Activated naive CD4-positive, alpha-beta T cell treated with anti-CD3 and anti-CD28 coated beads, Interleukin-2, amount 50 U/mL, for 16 hours (primary cell): ENCODE measurements around the gene STX5.
A peak's percentile ranks its signal among the peaks of the same experiment; 100 is the strongest.
"Not testable (repeated sequence)": the region's sequence is repeated elsewhere in the genome, so short reads cannot be mapped to it uniquely, and the experiment has no call there.

ENCODE experiments used
- DNase-seq: peaks from one replicate; pipeline ENCODE4 v3.0.0-alpha.2; 2020

Gene STX5

GRCh38 chr11:62778441-62778840, 53.4 kb downstream of the STX5 start:
- no peak for DNase-seq

- DNase-seq, result no peak
These were observed 54.5 kb downstream of the STX5 start for GRCh38 chr11:62777389-62777788.

DNA sequence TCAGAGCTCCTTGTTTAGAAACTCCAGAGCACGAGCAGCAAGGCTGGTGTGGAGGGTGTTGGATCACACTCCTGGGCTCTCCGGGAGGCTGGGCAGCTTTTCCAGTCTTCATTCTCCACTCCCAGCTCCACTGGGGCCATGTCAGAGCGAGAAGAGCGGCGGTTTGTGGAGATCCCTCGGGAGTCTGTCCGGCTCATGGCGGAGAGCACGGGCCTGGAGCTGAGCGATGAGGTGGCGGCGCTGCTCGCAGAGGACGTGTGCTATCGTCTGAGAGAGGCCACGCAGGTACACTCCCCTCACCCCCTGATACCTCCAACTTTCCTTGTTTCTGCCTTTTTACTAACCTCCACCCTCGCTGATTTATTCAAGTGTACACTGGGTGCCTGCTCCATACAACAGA, 56.2 kb downstream of the STX5 start:
- no peak for DNase-seq

DNA sequence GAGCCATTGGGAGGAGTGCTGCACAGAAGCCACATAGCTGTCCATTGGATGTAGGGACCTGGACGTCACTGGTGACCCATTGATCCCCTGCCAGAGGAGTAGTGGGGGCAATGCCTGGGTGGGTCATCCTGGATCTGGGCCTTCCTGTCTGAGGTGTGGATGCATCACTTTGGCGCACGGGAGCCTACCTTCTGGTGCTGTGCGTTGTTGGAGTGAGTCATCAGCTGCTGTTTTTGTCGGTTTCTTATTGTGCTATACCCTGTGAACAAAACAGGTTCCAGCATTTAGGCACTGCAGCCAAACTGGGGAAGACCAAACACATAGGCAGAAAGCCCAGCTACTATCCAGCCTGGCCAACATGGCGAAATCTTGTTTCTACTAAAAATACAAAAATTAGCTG, 57.4 kb downstream of the STX5 start:
- no peak for DNase-seq

DNA sequence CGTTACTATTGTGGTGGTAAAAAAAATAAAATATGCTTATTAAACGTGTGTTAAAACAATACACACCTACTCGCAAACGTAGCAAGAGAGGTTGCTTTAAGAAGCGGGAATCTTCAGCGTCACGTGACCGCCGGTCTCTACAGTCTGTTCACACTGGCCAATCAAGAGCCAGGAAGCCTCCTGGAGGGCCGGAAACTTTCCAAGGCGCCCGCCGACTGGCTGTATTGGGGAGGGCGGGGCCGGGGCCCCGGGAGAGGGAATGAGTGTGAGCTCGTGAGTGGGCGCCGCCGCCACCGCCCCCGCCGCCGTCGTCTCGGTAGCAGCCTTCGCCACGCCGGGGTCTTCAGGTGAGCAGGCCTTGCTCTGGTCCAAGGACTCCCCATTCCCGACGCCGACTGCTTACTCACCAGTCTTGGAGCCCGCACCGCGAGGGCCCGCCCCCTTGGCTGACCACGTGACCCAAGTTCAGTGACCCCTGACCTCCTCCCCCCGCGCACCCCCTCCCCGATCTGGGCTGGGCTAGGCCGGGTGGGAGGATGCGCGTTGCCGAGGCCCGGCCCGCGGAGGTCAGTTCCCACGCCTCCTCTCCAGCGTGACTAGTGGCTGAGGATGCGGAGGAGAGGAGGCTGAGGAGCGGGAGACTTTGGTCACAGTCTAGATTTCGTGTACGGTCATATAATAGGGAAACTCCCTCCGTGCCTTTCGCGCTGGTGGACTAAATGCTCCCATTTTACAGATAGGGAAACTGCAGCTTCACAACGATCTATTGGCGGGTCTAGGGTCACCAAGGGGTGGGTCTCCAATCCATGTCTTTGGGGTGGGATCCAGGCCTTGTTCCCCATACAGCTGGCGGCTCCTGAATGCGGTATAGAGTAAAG, 60.5 kb downstream of the STX5 start, which contains the start of gene TAF6L:
Gene TAF6L (plus strand): TSS at position 253 of the 878 bp plus-strand sequence. CDS start 4,388 bp downstream, outside the sequence.
- peak; percentile 93 for DNase-seq

DNA sequence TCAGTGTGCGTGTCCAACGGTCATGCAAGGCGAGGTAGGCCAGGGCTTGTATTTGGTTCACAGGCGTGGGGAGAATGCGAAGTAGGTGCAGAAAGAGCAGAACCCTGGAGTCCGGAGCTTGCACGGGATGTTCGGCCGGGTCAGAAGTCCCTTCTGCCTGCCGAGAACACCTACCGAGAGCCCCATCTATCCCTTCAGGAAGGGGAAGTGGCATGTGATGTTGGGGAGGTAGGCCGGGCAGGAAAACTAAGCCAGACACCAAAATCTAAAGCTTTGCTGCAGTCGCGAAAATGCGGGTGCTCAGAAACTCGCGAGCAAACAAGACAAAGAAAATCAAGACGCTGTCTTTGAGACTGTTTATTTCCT, 61.1 kb downstream of the STX5 start:
- peak; percentile 16 for DNase-seq

GRCh38 chr11:62760867-62761227, 71.0 kb downstream of the STX5 start:
- not testable (repeated sequence) for DNase-seq

DNA sequence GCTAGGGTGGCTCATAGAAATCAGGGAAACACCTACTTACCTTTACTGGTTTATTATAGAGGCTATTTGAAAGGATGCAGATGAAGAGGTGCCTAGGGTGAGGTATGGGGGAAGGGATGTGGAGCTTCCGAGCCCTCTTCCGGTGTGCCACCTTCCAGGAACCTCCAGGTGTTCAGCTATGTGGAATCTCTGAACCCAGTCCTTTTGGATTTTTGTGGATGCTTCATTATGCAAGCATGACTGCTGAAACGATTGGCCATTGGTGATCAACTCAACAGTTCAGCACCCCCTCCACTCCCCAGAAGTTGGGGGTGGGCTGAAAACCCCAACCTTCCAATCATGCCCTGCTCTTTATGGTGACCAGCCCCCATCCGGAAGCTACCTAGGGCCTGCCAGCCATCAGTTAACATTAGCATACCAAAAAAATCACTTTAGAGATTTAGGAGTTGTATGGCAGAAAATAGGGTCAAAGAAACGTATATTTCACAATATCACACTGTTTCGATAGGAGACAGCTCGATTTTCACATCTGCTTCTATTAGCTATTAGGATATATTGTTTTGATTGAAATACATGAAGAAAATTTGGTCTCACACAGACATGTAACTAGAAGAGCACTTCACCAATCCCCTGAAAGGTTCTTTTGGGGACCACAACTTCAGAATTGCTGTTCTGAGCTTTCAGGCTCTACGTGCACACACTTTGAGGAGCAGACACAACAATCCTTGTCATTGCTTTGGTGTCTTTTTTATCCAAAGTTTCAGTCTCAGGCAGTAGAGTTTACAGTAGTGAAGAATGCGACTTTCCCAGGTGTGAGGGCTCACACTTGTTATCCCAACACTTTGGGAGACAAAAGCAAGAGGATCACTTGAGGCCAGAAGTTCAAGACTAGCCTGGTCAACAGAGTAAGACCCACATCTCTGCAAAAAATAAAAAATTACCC, 73.7 kb downstream of the STX5 start:
- no peak for DNase-seq
